H1 (cell line): Measurements from ENCODE around the gene MIF4GD. TPM values are rescaled to one million over a fixed set of nuclear protein-coding genes. Genes with fewer than 3 reads are reported as not detected.

Experiments
- CTCF ChIA-PET: fragments of 300-600 bp; sonication (Branson Sonifier 250); formaldehyde crosslinking; loops from one replicate; lab custom pipeline; 2021; ENCODE audit not compliant: partially characterized antibody; lab: Charles Lee
- POLR2A ChIA-PET: fragments of 300-600 bp; sonication (Branson Sonifier 250); formaldehyde crosslinking; loops from one replicate; lab custom pipeline; 2021; ENCODE audit warnings: inconsistent platforms; ENCODE audit not compliant: partially characterized antibody; lab: Charles Lee
- DNase-seq, 2 experiments: peaks; one replicate each; pipeline versions ENCODE4 v3.0.0 to v3.0.0-alpha.2; 2010 to 2022; ENCODE audit warnings: low spot score in 2 of 2, low read depth in 1 of 2, mixed read lengths in 1 of 2
- FAIRE-seq: peaks from 2 replicates; lab custom pipeline; 2011; peaks lifted over from hg19 to GRCh38; lab: Jason Lieb, UNC
- H2AFZ ChIP-seq: 2 replicates; pipeline ENCODE4 v1.8.1; 2012; ENCODE audit warnings: low read length, inconsistent platforms
- H2AK5ac ChIP-seq: 2 replicates; pipeline ENCODE4 v1.6.1; 2013; ENCODE audit warnings: low read depth, low read length
- H2BK120ac ChIP-seq: replicated peaks from 2 replicates; pipeline ENCODE3; 2013; ENCODE audit warnings: low read depth, low read length, inconsistent platforms
- H2BK12ac ChIP-seq: 2 replicates; pipeline ENCODE4 v1.6.1; 2013; ENCODE audit warnings: low read depth, low read length
- H2BK15ac ChIP-seq: 2 replicates; pipeline ENCODE4 v1.6.1; 2013; ENCODE audit warnings: low read length
- H2BK20ac ChIP-seq: 2 replicates; pipeline ENCODE4 v1.6.1; 2013; ENCODE audit warnings: low read length
- H2BK5ac ChIP-seq: 2 replicates; pipeline ENCODE4 v1.6.1; 2013; ENCODE audit warnings: low read depth, low read length
- H3K14ac ChIP-seq: 2 replicates; pipeline ENCODE4 v1.6.1; 2013; ENCODE audit warnings: inconsistent platforms; ENCODE audit not compliant: insufficient read length
- H3K18ac ChIP-seq: 2 replicates; pipeline ENCODE4 v1.6.1; 2013; ENCODE audit warnings: low read length; ENCODE audit errors: extremely low read depth
- H3K23ac ChIP-seq: 2 replicates; pipeline ENCODE4 v1.6.1; 2013; ENCODE audit warnings: inconsistent platforms; ENCODE audit not compliant: insufficient read length
- H3K23me2 ChIP-seq: 2 replicates; pipeline ENCODE4 v1.6.1; 2013; ENCODE audit warnings: low read depth, low read length
- H3K27ac ChIP-seq: 2 replicates; pipeline ENCODE4 v1.6.1; 2011; ENCODE audit warnings: low read depth, low read length, inconsistent platforms
- H3K27me3 ChIP-seq, 4 experiments: replicated peaks in 1 of 4; 1 replicate in 1 of 4; 2 replicates in 3 of 4; pipeline versions ENCODE4 v1.6.1 to v1.8.1; 2011 to 2013; ENCODE audit warnings: low read length in 3 of 4, mild to moderate bottlenecking in 3 of 4, inconsistent platforms in 2 of 4, mixed read lengths in 2 of 4, moderate library complexity in 1 of 4; ENCODE audit not compliant: control insufficient read depth in 3 of 4, insufficient read depth in 3 of 4; ENCODE audit errors: extremely low read depth in 1 of 4
- H3K36me3 ChIP-seq, 4 experiments: 2 replicates each; pipeline versions ENCODE4 v1.6.1 to v1.8.1; 2011 to 2013; ENCODE audit warnings: mild to moderate bottlenecking in 4 of 4, low read length in 3 of 4, moderate library complexity in 2 of 4, control low read depth in 1 of 4, inconsistent platforms in 1 of 4; ENCODE audit not compliant: insufficient read depth in 4 of 4, control insufficient read depth in 2 of 4
- H3K4ac ChIP-seq: replicated peaks from 2 replicates; pipeline ENCODE3; 2013; ENCODE audit warnings: low read length, low read depth, mixed read lengths, inconsistent platforms; ENCODE audit not compliant: insufficient read length
- H3K4me1 ChIP-seq, 4 experiments: replicated peaks in 1 of 4; 1 replicate in 1 of 4; 2 replicates in 3 of 4; pipeline versions ENCODE4 v1.6.1 to v1.8.1; 2011 to 2013; ENCODE audit warnings: low read length in 3 of 4, inconsistent platforms in 2 of 4, mixed read lengths in 1 of 4; ENCODE audit not compliant: insufficient read depth in 4 of 4, control insufficient read depth in 3 of 4
- H3K4me2 ChIP-seq, 2 experiments: 2 replicates each; pipeline versions ENCODE4 v1.6.1 to v1.8.1; 2011 to 2013; ENCODE audit warnings: low read depth in 2 of 2, low read length in 2 of 2, control low read depth in 1 of 2, inconsistent platforms in 1 of 2, mild to moderate bottlenecking in 1 of 2; ENCODE audit not compliant: insufficient read depth in 1 of 2
- H3K4me3 ChIP-seq, 4 experiments: fragments of 200-600, 300-600 bp in 1 of 4; sonication (generic), shearing (Covaris generic), sonication (Bioruptor Twin) in 1 of 4; 2 replicates each; pipeline versions ENCODE4 v1.5.1 to v1.8.1; 2011 to 2016; ENCODE audit warnings: low read length in 4 of 4, low read depth in 3 of 4, control low read depth in 2 of 4, inconsistent platforms in 2 of 4, mild to moderate bottlenecking in 2 of 4, mixed read lengths in 1 of 4, moderate library complexity in 1 of 4; ENCODE audit not compliant: insufficient read depth in 2 of 4; ENCODE audit errors: extremely low read depth in 1 of 4
- H3K56ac ChIP-seq: replicated peaks from 2 replicates; pipeline ENCODE3; 2013; ENCODE audit warnings: low read depth, mild to moderate bottlenecking, mixed read lengths, low read length, inconsistent platforms; ENCODE audit not compliant: insufficient read length
- H3K79me1 ChIP-seq: 2 replicates; pipeline ENCODE4 v1.6.1; 2013; ENCODE audit warnings: low read depth, low read length, control low read depth
- H3K79me2 ChIP-seq, 2 experiments: 2 replicates each; pipeline versions ENCODE4 v1.6.1 to v1.8.1; 2012 to 2013; ENCODE audit warnings: low read length in 2 of 2, mild to moderate bottlenecking in 2 of 2, inconsistent platforms in 1 of 2; ENCODE audit not compliant: insufficient read depth in 2 of 2, control insufficient read depth in 1 of 2
- H3K9ac ChIP-seq, 4 experiments: replicated peaks in 1 of 4; 1 replicate in 1 of 4; 2 replicates in 3 of 4; pipeline versions ENCODE4 v1.6.1 to v1.8.1; 2011 to 2013; ENCODE audit warnings: low read depth in 3 of 4, low read length in 3 of 4, control low read depth in 2 of 4, mild to moderate bottlenecking in 2 of 4, moderate library complexity in 2 of 4, inconsistent platforms in 1 of 4; ENCODE audit errors: extremely low read depth in 1 of 4
- H3K9me3 ChIP-seq, 2 experiments: 2 replicates each; pipeline versions ENCODE4 v1.6.1 to v1.8.1; 2012 to 2013; ENCODE audit warnings: mild to moderate bottlenecking in 2 of 2, moderate library complexity in 2 of 2, control low read depth in 1 of 2, inconsistent platforms in 1 of 2, low read depth in 1 of 2, low read length in 1 of 2, mixed read lengths in 1 of 2; ENCODE audit not compliant: insufficient read depth in 2 of 2
- H4K20me1 ChIP-seq, 2 experiments: replicated peaks in 1 of 2; 2 replicates each; pipeline versions ENCODE3 to v1.8.1; 2011 to 2013; ENCODE audit warnings: inconsistent platforms in 2 of 2, low read length in 2 of 2, mild to moderate bottlenecking in 1 of 2; ENCODE audit not compliant: insufficient read depth in 2 of 2, control insufficient read depth in 1 of 2
- H4K5ac ChIP-seq: 2 replicates; pipeline ENCODE4 v1.6.1; 2013; ENCODE audit warnings: low read length, low read depth, mixed read lengths, inconsistent platforms; ENCODE audit not compliant: insufficient read length
- H4K8ac ChIP-seq: 2 replicates; pipeline ENCODE4 v1.8.0; 2013; ENCODE audit warnings: mild to moderate bottlenecking, moderate library complexity, low read length, inconsistent platforms; ENCODE audit not compliant: insufficient read depth; ENCODE audit errors: extremely low read depth
- H4K91ac ChIP-seq: replicated peaks from 2 replicates; pipeline ENCODE3; 2013; ENCODE audit warnings: low read length, mixed read lengths, inconsistent platforms; ENCODE audit not compliant: insufficient read length
- ATF2 ChIP-seq: IDR thresholded peaks from 2 replicates; pipeline ENCODE4 v1.6.1; 2012; ENCODE audit warnings: low read length, inconsistent platforms
- CTCF ChIP-seq, 3 experiments: IDR thresholded peaks; 1 replicate in 2 of 3; 2 replicates in 1 of 3; pipeline versions ENCODE4 v1.5.1 to v1.6.1; 2011; ENCODE audit warnings: low read length in 3 of 3, mild to moderate bottlenecking in 3 of 3, inconsistent platforms in 2 of 3, low read depth in 1 of 3, moderate library complexity in 1 of 3; ENCODE audit not compliant: insufficient read depth in 1 of 3; ENCODE audit errors: control extremely low read depth in 1 of 3
- EZH2 ChIP-seq: fragments of 200-600 bp; sonication (generic); IDR thresholded peaks from 2 replicates; pipeline ENCODE4 v1.7.1; 2012; ENCODE audit warnings: low read depth, mild to moderate bottlenecking, moderate library complexity, low read length, inconsistent platforms; ENCODE audit not compliant: severe bottlenecking
- HDAC6 ChIP-seq: IDR thresholded peaks from one replicate; pipeline ENCODE4 v1.7.1; 2012; ENCODE audit warnings: low read depth, mild to moderate bottlenecking, inconsistent platforms, low read length, moderate library complexity
- KDM1A ChIP-seq: fragments of 200-600, 300-600 bp; sonication (generic); IDR thresholded peaks from 2 replicates; pipeline ENCODE4 v1.7.1; 2016; ENCODE audit warnings: mild to moderate bottlenecking, low read length, borderline replicate concordance
- RAD21 ChIP-seq, 2 experiments: IDR thresholded peaks in 1 of 2; conservative IDR thresholded peaks in 1 of 2; 2 replicates each; pipeline ENCODE4 v1.6.1; 2011; ENCODE audit warnings: low read depth in 2 of 2, low read length in 2 of 2, improper control_type of control experiment in 1 of 2, inconsistent platforms in 1 of 2, mild to moderate bottlenecking in 1 of 2, moderate library complexity in 1 of 2
- RBBP5 ChIP-seq: IDR thresholded peaks from 2 replicates; pipeline ENCODE4 v1.7.1; 2012; ENCODE audit warnings: low read depth, mild to moderate bottlenecking, inconsistent platforms, low read length, moderate library complexity, borderline replicate concordance
- SIN3A ChIP-seq, 2 experiments: IDR thresholded peaks in 1 of 2; conservative IDR thresholded peaks in 1 of 2; 2 replicates each; pipeline ENCODE4 v1.6.1; 2011 to 2012; ENCODE audit warnings: low read length in 2 of 2, improper control_type of control experiment in 1 of 2, low read depth in 1 of 2, mild to moderate bottlenecking in 1 of 2
- WGBS, 2 experiments: shearing (Covaris generic) in 1 of 2; methylation state at CpG; one replicate each; pipeline versions ENCODE4 v1.1.6 to v1.1.7; 2013 to 2015; ENCODE audit warnings: low lambda C conversion rate in 2 of 2, mixed read lengths in 2 of 2, inconsistent platforms in 1 of 2, low coverage in 1 of 2, missing lambda C conversion rate in 1 of 2; ENCODE audit not compliant: insufficient replicate concordance in 2 of 2, insufficient coverage in 1 of 2, insufficient read length in 1 of 2; ENCODE audit errors: extremely low coverage in 1 of 2, missing lambda C conversion rate in 1 of 2; 5-methylcytosine and 5-hydroxymethylcytosine counted together
- polyA plus RNA-seq, 7 experiments: library from polyadenylated mRNA; depleted of rRNA in 3 of 7; stranded (reverse) in 5 of 7; unstranded in 2 of 7; fragments of >200 nt in 5 of 7; fragments of 200-250 nt in 2 of 7; gene quantifications; 1 replicate in 5 of 7; 2 replicates in 1 of 7; 4 replicates in 1 of 7; pipeline versions ENCODE4 v1.2.1 to v1.2.3, GENCODE V29; 2011 to 2013; ENCODE audit warnings: missing spikeins in 2 of 7, mixed read lengths in 2 of 7
- total RNA-seq: library from RNA; stranded (reverse); fragmentation: NEBNext Ultra II Directional; extraction: Animal tissue kit (Norgen Biotek cat#: 25700); gene quantifications from 2 replicates; pipeline ENCODE4 v1.2.1, GENCODE V29; 2021

Gene MIF4GD
- total and polyA plus RNA-seq, 2 of the 8 experiments (the other 6 are each of a cell fraction or from before 2014, with no cell fraction given) = 16.1 to 51.1 TPM

GRCh38 chr17:75218131-75218530 lies 52.9 kb downstream of the MIF4GD start:
- no peak for DNase-seq
- TF ChIP-seq KDM1A (no peak), ATF2 (no peak), RBBP5 (no peak), SIN3A (conservative IDR thresholded peaks at IDR 0.05 in 1 of 2, IDR thresholded peaks at IDR 0.05 in 1 of 2; ENCODE audit: low read depth in 1 of 2, low read length in 2 of 2) (no peak), EZH2 (no peak), CTCF (IDR thresholded peaks at IDR 0.05; ENCODE audit: control extremely low read depth in 1 of 3, insufficient read depth in 1 of 3, low read depth in 1 of 3, low read length in 3 of 3) (no peak), HDAC6 (no peak), RAD21 (IDR thresholded peaks at IDR 0.05 in 1 of 2, conservative IDR thresholded peaks at IDR 0.05 in 1 of 2; ENCODE audit: low read depth in 2 of 2, low read length in 2 of 2) (no peak)

More at GRCh38 chr17:75218131-75218530, 52.9 kb downstream of the MIF4GD start:
- Histone ChIP-seq H3K23ac (no peak overlapping the region), H4K20me1 (peaks cover 2 to 3% of the 10 kb centered on the region in 2 experiments), H3K9ac (no peak overlapping the region), H3K4me3 (no peak overlapping the region), H4K5ac (no peak overlapping the region), H3K14ac (no peak overlapping the region), H3K79me2 (no peaks in the 10 kb centered on the region), H3K56ac (no peak overlapping the region), H3K9me3 (no peaks in the 10 kb centered on the region), H3K79me1 (0 out of 2 replicates have a peak, but pooled peaks cover 3% of the 10 kb centered on the region), H3K27ac (no peak overlapping the region), H2AK5ac (no peak overlapping the region), H2BK20ac (no peak overlapping the region), H3K4me2 (no peak overlapping the region), H3K4me1 (no peaks in the 10 kb centered on the region), H3K18ac (no peak overlapping the region), H4K91ac (no peak overlapping the region), H2BK15ac (no peak overlapping the region), H2AFZ (no peak overlapping the region), H3K23me2 (no peaks in the 10 kb centered on the region), H2BK5ac (no peak overlapping the region), H3K36me3 (peaks cover 12 to 63% (median 46%) of the 10 kb centered on the region in 4 experiments), H3K4ac (no peak overlapping the region), H4K8ac (no peak overlapping the region), H2BK12ac (no peak overlapping the region), H3K27me3 (no peaks in the 10 kb centered on the region), H2BK120ac (no peak overlapping the region)
- POLR2A ChIA-PET = interaction anchor here (0.9 to 6.1 kb wide), 5 partner anchors 12 to 22 kb away, joined by 3 to 29 read pairs (median 4); partner anchors contain the start of gene NUP85
- CTCF ChIA-PET = interaction anchor here (0.6 to 1.3 kb wide), 6 partner anchors 16 to 196 kb away, joined by 3 to 6 read pairs (median 4); no protein-coding TSS in a partner anchor
- 90% methylated on average over 6 of the region's 6 CpGs; no CpG with 5 or more reads in 1 of the 2 experiments for WGBS, 2 experiments
- no peak for FAIRE-seq
